Sigmoid colon (tissue), 3 donors: ENCODE results near the gene ARMC2.

Experiments used
- CTCF ChIP-seq, 4 experiments: fragments of 450-650 bp in 3 of 4; fragments of 200-600 bp in 1 of 4; IDR thresholded peaks; one replicate each; pipeline ENCODE4 v1.5.1; 2016 to 2019; ENCODE audit warnings: antibody characterized with exemption in 4 of 4, mild to moderate bottlenecking in 3 of 4, moderate library complexity in 2 of 4
- POLR2A ChIP-seq, 2 donors: fragments of 450-650 bp; IDR thresholded peaks; one replicate each; pipeline ENCODE4 v1.6.1; 2016; ENCODE audit warnings: antibody characterized with exemption in 2 of 2, mild to moderate bottlenecking in 2 of 2, moderate library complexity in 2 of 2

DNA sequence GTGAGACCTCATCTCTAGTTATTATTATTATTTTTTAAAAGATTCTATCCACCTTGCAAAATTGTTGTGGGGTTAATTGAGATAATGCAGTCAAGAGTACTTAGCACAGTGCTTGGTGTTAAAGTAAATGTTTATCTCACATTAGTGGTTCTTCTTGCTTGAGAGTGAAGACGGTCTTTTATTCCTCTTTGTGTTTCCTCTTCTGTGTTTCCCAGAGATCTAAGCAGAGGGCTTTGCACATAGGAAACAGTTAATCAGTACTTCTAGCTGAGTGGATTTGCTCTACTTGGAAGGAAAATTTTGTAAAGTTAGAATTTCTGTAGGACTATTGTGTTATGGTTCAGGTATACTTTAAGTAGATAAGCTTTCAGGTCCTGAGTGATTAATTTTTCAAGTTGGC, 3.5 kb downstream of the ARMC2 start:
- TF ChIP-seq POLR2A (IDR thresholded peaks at IDR 0.05), result no peak
- no peak for TF ChIP-seq CTCF (IDR thresholded peaks at IDR 0.05)
